ENCODE measurements around the gene EPHA7.

The EPHA7 gene

DNA sequence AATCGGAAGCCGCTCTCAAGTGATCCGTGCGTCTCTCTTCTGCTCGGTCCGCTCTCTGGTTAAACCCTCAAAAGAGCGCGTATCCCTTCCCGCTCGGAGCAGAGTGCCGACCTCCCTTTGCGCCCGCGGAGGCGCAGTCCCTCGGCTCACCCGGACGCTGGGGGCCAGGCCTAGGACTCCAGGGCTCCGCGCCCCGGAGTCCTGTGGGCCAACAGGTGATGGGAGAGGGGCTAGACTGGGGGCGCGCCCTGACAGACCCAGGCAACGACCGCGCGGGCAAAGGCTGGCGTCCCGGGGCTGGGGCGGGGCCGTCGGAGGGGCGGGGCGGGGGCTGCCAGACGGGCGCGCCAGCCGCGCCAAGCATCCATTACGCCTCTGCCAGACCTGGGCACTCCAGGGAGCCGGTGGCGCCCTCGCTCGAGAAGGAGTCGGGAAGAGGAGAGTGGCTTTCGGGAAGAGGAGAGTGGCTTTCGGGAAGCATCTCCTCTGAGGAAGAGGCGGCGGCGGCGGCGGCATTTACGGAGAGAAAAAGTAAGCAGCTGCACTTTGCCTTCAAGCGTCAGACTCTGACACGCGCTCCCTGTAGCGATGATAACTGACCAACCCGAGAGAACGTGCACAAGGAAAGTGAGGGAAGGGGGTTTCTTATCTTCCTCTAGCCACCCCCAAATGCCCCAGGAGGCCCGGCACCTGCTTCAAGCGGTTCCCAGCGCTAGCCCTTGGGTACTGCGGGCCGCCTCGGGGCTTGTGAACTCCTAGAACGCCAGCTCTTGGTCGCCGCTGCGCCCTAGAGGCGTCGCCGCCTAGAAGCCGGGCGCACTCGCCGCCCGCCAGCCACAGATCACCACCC is 2.6 kb downstream of the EPHA7 start (continued):
- TF ChIP-seq, protein P1, sequence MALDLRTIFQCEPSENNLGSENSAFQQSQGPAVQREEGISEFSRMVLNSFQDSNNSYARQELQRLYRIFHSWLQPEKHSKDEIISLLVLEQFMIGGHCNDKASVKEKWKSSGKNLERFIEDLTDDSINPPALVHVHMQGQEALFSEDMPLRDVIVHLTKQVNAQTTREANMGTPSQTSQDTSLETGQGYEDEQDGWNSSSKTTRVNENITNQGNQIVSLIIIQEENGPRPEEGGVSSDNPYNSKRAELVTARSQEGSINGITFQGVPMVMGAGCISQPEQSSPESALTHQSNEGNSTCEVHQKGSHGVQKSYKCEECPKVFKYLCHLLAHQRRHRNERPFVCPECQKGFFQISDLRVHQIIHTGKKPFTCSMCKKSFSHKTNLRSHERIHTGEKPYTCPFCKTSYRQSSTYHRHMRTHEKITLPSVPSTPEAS (tag by site-specific recombination; IDR thresholded peaks at IDR 0.05): no peak
- TF ChIP-seq, protein P2, sequence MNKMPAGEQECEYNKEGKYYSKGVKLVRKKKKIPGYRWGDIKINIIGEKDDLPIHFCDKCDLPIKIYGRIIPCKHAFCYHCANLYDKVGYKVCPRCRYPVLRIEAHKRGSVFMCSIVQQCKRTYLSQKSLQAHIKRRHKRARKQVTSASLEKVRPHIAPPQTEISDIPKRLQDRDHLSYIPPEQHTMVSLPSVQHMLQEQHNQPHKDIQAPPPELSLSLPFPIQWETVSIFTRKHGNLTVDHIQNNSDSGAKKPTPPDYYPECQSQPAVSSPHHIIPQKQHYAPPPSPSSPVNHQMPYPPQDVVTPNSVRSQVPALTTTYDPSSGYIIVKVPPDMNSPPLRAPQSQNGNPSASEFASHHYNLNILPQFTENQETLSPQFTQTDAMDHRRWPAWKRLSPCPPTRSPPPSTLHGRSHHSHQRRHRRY (tag by site-specific recombination; IDR thresholded peaks at IDR 0.05): no peak
- TF ChIP-seq ZNF830 (tag by site-specific recombination; IDR thresholded peaks at IDR 0.05; ENCODE audit: low read depth) (no peak), ZNF24 (tag by site-specific recombination; IDR thresholded peaks at IDR 0.05) (no peak), ZNF433 (tag by site-specific recombination; IDR thresholded peaks at IDR 0.05; ENCODE audit: low read depth) (no peak), ZNF2 (tag by site-specific recombination; IDR thresholded peaks at IDR 0.05) (no peak), ZNF501 (tag by site-specific recombination; IDR thresholded peaks at IDR 0.05) (0 out of 2 replicates have a peak, but pooled peaks have one; percentile 15), ZNF174 (tag by site-specific recombination; IDR thresholded peaks at IDR 0.05) (no peak), SP7 (tag by site-specific recombination; IDR thresholded peaks at IDR 0.05) (no peak; the same call in 1 of the 2 replicates), FEZF1 (tag by site-specific recombination; IDR thresholded peaks at IDR 0.05) (no peak), ZNF701 (tag by site-specific recombination; IDR thresholded peaks at IDR 0.05) (no peak), SETDB1 (IDR thresholded peaks at IDR 0.05; ENCODE audit: insufficient read length, low read length) (no peak), ZNF248 (tag by site-specific recombination; IDR thresholded peaks at IDR 0.05) (no peak), ZNF366 (tag by site-specific recombination; conservative IDR thresholded peaks at IDR 0.05) (0 out of 2 replicates have a peak, but pooled peaks have one; percentile 31), ZBTB8A (tag by site-specific recombination; IDR thresholded peaks at IDR 0.05) (peak; percentile 98), ZNF202 (tag by site-specific recombination; IDR thresholded peaks at IDR 0.05; ENCODE audit: borderline replicate concordance) (no peak), ZNF558 (tag by site-specific recombination; IDR thresholded peaks at IDR 0.05) (no peak), KLF7 (tag by site-specific recombination; IDR thresholded peaks at IDR 0.05; ENCODE audit: borderline replicate concordance) (no peak), ZNF184 (tag by site-specific recombination; IDR thresholded peaks at IDR 0.05) (no peak), ZNF221 (tag by site-specific recombination; IDR thresholded peaks at IDR 0.05; ENCODE audit: borderline replicate concordance) (no peak), ZFP41 (tag by site-specific recombination; IDR thresholded peaks at IDR 0.05; ENCODE audit: borderline replicate concordance) (no peak), ZNF114 (tag by site-specific recombination; IDR thresholded peaks at IDR 0.05) (no peak), ZSCAN23 (tag by site-specific recombination; IDR thresholded peaks at IDR 0.05) (no peak), GLIS2 (tag by site-specific recombination; IDR thresholded peaks at IDR 0.05) (peak; percentile 93), ZNF544 (tag by site-specific recombination; IDR thresholded peaks at IDR 0.05) (no peak), TCF7L2 (IDR thresholded peaks at IDR 0.05; ENCODE audit: borderline replicate concordance, low read depth, low read length) (no peak)
- TF ChIP-seq, protein P3, sequence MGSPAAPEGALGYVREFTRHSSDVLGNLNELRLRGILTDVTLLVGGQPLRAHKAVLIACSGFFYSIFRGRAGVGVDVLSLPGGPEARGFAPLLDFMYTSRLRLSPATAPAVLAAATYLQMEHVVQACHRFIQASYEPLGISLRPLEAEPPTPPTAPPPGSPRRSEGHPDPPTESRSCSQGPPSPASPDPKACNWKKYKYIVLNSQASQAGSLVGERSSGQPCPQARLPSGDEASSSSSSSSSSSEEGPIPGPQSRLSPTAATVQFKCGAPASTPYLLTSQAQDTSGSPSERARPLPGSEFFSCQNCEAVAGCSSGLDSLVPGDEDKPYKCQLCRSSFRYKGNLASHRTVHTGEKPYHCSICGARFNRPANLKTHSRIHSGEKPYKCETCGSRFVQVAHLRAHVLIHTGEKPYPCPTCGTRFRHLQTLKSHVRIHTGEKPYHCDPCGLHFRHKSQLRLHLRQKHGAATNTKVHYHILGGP (tag by site-specific recombination; IDR thresholded peaks at IDR 0.05): no peak
- TF ChIP-seq, protein P4, sequence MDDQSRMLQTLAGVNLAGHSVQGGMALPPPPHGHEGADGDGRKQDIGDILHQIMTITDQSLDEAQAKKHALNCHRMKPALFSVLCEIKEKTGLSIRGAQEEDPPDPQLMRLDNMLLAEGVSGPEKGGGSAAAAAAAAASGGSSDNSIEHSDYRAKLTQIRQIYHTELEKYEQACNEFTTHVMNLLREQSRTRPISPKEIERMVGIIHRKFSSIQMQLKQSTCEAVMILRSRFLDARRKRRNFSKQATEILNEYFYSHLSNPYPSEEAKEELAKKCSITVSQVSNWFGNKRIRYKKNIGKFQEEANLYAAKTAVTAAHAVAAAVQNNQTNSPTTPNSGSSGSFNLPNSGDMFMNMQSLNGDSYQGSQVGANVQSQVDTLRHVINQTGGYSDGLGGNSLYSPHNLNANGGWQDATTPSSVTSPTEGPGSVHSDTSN (CRISPR knock-in tag; IDR thresholded peaks at IDR 0.05): peak; percentile 30; the same call in 1 of the 2 replicates
- TF ChIP-seq, protein P5, sequence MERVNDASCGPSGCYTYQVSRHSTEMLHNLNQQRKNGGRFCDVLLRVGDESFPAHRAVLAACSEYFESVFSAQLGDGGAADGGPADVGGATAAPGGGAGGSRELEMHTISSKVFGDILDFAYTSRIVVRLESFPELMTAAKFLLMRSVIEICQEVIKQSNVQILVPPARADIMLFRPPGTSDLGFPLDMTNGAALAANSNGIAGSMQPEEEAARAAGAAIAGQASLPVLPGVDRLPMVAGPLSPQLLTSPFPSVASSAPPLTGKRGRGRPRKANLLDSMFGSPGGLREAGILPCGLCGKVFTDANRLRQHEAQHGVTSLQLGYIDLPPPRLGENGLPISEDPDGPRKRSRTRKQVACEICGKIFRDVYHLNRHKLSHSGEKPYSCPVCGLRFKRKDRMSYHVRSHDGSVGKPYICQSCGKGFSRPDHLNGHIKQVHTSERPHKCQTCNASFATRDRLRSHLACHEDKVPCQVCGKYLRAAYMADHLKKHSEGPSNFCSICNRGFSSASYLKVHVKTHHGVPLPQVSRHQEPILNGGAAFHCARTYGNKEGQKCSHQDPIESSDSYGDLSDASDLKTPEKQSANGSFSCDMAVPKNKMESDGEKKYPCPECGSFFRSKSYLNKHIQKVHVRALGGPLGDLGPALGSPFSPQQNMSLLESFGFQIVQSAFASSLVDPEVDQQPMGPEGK (tag by site-specific recombination; IDR thresholded peaks at IDR 0.05): peak; percentile 78
- TF ChIP-seq, protein P6, sequence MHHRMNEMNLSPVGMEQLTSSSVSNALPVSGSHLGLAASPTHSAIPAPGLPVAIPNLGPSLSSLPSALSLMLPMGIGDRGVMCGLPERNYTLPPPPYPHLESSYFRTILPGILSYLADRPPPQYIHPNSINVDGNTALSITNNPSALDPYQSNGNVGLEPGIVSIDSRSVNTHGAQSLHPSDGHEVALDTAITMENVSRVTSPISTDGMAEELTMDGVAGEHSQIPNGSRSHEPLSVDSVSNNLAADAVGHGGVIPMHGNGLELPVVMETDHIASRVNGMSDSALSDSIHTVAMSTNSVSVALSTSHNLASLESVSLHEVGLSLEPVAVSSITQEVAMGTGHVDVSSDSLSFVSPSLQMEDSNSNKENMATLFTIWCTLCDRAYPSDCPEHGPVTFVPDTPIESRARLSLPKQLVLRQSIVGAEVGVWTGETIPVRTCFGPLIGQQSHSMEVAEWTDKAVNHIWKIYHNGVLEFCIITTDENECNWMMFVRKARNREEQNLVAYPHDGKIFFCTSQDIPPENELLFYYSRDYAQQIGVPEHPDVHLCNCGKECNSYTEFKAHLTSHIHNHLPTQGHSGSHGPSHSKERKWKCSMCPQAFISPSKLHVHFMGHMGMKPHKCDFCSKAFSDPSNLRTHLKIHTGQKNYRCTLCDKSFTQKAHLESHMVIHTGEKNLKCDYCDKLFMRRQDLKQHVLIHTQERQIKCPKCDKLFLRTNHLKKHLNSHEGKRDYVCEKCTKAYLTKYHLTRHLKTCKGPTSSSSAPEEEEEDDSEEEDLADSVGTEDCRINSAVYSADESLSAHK (tag by site-specific recombination; IDR thresholded peaks at IDR 0.05): no peak
- TF ChIP-seq, protein P7, sequence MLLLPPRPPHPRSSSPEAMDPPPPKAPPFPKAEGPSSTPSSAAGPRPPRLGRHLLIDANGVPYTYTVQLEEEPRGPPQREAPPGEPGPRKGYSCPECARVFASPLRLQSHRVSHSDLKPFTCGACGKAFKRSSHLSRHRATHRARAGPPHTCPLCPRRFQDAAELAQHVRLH (tag by site-specific recombination; IDR thresholded peaks at IDR 0.05): no peak
